Stimulated activated CD8-positive, alpha-beta memory T cell treated with anti-CD3 and anti-CD28 coated beads, Interleukin-12 subunit alpha, Interleukin-12 subunit beta, amount 100 ng/mL, for 1 hour (primary cell): ENCODE results near the gene SHB.
"Not testable (repeated sequence)": the region's sequence is repeated elsewhere in the genome, so short reads cannot be mapped to it uniquely, and the experiment has no call there.

Experiments used
- DNase-seq: peaks from one replicate; pipeline ENCODE4 v3.0.0-alpha.2; 2020; ENCODE audit warnings: low read depth

SHB gene

DNA sequence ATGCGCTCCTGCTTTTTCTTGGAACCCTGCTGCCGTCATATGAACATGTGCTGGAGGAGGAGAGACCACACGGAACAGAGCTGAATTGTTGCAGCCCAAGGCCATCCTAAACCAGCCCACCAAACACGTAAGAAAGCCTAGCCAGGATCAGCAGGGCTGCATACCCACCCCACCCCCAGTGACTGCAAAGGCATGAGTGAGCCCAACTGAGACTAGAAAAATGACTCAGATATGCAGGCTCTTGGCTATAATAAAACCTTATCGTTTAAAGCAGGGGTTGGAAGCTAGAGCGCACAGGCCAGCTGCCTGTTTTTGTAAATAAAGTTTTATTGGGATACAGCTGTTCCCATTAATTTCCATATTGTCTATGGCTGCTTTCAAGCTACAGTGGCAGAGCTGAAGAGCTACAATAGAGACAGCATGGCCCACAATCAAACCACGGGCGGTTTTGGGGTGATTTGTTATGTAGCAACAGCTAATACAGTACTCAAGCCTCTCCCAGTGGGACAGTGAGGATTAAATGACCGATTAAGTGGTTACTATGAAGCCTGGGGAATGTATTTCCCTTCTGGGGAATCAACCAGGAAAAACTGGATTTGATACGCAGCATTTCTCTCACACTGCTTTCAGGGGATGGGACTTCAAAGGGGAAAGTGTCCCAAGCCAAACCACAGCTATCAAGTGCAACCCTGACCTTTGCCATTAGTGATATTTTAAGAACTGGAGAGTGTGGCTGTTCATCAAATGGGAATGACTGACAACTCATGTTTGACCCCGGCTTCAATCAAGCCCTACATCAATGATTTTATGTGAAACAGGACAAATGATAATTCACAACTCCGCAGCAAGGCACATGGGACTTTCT, 6.3 kb downstream of the SHB start:
- DNase-seq: no peak

DNA sequence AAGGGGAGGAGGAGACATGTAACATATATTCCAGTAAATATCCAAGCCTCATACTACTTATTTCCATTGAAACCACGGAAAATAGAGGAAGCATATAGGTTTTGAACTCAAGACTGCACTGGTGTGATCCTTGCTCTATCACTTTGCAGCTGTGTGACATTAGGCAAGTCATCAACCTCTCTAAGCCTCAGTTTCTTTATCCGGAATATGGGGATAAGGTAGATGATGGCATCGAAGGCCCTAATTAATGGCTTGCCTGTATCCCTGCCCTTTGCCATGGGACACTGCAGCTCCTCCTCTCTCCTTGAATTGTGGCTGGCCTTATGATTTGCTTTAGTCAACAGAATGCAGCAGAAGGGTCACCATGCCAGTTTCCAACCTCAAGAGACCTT, 6.9 kb downstream of the SHB start:
- no peak for DNase-seq

DNA sequence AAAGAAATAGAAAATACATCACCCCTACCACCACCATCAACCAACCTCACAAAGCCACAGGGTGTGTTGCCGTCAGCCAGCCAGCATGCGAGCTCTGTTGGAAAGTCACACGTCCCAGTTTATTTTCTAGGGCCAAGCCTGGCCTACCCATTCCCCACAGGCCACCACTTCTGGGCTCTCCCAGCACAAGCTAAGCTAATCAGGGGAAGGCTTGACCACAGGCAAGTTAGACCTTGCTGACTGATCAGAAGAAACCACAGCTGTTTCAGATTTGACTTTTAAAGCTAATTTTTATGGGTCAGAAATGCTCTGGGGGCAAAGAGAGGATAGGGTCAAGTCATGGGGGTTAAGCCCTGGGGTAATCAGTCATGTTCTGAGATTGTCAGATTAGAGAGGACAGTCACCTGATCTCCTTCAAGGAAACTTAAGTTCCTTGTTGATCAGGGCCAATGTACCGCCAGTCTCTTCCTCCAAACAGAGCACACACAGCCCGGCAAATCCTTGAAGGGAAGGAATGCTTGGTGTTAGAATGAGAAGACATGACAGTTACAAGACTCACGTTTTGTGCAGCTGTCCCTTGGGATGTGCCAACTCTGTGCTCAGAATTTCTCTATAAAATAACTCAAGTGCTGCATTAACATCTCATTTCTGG, 7.6 kb downstream of the SHB start:
- no peak for DNase-seq

DNA sequence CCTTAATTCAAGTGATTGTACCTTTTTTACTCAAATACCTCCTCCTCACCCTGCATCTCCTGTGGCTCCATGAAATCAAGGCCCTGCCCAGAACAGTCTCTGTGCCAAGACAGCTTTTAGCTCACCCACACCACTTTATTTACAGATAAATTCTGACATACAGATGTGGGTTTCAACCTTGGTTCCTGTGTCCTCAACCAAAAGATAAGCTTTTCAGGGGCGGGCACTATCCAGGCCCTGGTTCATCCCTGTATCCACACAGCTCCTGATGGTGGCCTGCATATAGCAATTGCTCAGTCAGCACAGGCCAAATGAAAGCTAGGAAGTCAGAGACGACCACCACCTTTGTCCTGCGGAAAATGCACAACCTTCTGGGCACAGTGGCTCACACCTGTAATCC, 8.3 kb downstream of the SHB start:
- no peak for DNase-seq

DNA sequence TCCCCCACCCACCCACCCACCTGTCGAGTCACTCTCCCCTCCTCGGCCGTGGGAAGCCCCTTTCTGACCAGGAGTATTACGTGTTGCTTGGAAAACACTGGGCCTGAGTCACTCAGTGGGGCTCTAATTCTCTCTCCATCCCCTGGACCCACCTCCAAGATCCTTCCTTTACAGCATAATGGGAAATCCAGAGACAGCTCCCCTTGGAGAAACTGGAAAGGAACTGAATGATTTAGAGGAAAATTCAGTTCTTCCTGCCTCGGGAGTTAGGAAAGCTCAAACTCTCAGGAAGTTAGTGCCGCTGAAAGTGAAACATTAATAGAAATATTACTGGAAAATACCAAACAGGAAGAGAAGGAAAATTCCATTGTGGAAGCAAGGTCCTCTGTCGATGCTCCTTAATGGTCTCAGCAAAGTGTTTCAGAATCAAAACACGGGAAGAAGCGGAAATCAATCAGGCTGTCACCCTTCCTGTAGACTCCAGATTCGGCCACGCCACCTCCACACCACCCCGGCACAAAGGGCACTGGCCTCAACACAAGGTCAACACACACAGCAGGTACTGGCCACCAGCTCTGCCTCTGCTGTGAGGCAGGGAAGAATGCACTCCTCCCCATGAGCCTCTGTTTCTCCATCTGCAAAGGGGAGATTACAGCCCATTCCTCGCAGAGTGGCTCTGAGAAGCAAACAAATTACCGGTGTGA, 9.6 kb downstream of the SHB start:
- no peak for DNase-seq

DNA sequence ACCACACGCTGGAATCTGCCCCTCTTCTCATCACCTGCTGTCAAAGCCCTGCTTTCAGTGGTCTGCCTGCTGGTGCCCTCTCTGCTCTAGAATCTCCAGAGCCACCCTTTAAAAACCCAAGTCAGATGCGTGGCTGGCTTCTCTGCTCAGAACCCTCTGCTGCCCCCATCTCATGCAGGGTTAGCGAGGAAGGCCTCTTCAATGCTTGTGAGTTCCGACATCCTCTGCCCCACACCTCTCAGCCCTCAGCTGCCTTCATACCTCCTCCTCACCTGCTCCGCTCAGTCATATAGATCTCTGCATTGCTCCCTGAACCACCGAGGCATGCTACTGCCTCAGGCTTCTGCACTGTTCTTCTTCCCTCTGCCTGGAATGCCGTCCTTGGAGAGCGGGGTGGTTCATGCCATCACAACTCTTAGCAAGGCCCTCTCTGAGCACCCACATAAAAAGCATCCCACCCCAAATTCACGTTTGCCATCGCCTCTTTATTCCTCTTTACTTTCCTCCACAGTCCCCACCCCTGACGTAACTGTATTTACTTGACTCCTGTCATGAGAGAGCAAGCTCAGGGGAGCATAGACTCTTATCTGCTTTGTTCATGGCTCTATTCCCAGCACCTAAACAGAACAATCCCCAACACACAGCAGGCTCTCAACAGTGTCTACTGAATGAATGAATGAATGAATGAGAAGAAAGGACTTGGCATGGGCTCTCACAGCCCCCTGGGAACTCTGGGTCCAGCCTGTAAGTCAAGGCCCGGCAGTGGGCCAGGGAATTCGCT, 10.4 kb downstream of the SHB start:
- no peak for DNase-seq

DNA sequence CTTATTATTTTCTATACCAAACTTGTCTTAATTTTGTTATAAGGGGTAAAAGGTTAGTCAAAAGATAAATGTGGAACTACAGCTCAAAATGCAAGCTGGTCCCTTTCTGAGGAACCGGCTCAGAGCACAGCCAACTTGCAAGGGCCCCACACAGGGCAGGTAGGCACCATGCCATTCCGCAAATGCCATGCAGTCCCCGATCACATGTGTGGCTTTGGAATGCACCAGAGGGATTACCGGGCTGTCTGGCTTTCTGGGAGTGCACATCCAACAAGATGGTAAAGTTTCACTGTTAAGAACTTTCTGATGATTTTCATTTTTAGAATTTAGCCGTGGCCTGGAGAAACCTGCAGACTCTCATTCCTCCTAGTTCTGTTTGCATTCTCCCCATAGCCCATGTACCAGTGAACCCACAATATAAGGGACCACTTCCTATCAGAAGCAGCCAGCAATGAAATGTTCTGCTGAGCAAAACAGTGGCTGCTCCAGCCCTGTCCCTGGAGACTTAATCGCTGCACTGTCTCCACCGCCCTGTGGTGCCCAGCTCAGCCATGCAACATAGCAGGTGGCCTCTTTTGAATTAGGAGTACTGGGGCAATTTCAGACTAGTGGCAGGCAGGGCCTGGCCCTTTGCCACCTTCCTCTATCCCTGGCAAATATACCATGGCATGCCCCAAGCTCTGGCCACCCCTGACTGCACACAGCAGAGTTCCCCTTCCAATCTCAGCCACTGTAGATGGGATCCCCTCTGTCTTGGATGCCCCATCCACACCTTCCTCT, 11.4 kb downstream of the SHB start:
- no peak for DNase-seq

DNA sequence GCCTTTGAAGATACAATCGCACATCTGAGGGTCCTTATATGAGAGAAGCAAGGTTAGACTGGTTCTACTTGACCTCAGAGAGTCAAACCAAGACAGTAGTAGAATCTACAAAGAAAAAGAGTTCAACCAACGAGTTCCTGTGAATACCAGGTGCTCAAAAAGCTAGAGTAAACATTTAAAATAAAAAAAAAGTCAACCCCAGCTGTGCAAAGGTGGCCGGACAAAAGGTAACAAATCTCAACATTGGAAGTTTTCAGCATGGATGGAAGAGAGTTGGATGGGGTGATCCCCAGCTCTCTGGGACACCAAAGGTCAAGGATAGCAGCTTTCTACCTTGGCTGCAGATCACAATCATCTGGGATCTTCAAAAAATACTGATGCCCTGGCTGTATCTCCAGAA, 14.4 kb downstream of the SHB start:
- no peak for DNase-seq

DNA sequence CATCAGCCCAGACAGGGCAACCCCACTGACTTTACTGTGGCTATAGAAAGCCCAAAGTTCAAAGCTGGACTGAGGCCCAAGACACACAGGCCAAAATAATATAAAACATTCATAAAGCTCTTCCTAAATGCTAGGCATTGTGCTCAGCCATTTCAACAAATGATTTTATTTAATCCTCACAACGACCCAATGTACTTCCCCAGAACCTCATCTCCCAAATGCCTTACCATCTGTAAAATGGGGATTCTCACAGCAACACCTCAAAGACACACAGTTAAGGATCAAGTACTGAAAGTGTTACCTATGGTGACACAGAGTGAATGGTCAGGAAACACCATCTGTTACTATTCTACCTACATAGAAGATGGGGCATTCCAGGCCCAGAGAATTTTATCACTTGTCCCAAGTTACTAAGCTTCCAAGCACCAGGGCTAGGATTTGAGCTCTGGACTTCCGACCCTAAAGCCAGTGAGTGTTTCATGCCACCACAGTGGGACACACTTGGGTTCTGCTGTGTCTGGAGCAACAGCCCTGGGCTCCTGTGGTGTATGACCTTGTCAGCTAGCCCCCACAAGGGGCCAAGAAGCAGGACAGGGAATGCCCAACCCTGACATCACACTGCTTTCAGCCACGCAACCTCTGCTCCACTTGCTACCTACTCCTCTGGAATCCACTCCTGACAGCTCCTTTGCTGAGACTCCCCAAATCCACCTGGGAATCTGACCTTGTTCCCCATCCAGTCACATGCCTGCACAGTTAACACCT, 15.1 kb downstream of the SHB start:
- DNase-seq: no peak

DNA sequence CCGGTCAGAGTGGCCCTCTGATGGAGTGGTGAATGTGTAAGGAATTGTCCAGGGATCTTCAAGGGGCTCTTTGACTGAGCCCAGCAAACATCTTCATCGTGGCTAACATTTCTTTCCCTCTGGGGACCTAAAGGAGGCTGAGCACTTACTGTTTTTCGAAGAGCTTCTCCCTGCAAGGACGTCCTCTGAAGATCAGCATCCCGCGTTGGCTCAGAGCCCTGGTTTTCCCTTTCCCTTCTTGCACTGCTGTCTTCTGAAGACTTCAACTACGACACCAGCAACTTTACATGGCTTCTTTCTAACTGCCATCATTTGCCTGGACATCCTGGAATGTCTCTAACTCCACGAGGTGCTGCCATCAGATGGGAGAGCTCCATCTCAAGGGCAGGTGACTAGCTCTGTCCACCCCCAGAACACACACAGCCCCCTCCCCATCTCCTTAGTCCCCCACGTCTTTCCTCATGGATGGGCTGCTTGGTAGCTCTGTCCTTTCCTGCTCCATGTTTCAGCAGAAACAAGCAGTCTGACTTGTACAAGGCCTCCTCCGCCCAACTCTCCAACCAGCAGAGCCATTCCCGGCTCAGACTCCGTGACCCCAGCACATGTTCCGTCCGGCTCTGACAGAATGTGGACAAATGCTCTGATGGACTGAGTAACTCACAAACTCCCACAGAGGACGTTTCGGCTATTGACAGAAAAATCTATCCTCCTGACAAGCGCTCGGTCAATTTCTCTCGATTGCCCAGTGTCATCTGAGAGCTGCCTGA, 17.1 kb downstream of the SHB start:
- no peak for DNase-seq

DNA sequence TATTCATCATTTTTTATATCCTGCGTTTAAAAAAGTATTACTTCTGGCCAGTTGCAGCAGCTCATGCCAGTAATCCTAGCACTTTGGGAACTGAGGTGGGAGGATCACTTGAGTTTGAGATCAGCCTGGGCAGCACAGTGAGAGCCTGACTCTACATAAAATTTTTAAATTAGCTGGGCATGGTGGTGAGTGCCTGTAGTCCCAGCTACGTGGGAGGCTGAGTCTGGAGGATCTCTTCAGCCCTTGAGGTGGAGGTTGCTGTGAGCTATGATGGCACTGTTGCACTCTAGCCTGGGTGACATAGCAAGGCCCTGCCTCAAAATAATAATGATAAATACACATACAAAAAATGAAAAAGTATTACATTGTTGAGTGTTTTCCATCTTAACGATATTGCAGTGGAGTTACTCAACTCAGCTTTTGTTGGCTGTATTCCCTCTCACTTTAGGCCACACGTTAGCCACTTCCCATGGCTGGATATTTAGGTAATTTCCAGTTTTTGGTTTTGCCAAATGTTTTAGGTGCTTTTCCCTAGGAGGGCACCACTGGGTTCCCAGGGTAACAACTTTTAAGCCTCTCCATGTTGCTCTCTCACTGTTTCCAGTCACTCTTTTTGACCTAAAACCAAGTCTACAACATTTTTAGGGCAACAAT, 20.6 kb downstream of the SHB start:
- DNase-seq: no peak

DNA sequence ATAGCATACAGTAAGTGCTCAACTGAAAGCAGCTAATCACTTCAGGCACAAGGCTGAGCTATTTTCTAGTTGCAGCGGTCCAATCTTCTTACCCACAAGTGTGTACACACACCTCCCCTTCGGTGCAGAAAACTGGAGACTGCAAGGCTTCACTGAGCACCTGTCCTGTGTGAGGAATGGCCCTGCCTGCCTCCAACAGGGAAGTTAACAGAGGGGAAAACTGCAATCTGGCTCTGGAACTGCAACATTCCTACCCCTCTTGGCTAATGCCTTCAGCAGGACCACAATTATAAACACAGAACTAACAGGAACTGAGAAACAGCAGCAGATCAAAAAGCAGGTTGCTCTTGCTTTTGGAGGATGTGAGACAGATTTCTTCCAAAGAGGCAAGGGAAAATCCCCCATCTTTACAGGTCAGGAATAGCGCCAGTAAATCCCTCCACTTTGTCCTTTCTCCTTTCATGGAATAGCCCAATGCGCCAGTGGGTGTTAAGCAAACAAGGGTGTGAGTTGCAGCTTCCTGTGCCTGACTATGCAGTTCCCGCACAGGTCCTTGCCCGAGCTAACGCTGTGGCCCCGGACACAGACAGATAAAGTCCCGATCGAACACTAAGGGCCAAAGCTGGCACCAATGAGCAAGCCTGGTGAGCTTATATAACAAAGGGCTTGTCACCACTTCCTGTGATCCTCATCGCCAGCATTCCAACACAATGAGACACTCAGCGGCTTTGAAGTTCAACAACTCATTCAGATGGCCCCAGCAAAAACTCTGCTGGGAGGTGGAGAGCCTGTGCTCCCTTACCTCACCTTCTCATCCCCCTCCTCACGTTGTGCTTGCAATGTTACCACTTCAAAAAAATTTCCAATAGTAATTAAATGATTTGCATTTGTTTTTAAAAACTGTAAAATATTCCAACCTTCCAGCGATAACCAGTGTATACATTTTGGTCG, 21.5 kb downstream of the SHB start:
- no peak for DNase-seq

DNA sequence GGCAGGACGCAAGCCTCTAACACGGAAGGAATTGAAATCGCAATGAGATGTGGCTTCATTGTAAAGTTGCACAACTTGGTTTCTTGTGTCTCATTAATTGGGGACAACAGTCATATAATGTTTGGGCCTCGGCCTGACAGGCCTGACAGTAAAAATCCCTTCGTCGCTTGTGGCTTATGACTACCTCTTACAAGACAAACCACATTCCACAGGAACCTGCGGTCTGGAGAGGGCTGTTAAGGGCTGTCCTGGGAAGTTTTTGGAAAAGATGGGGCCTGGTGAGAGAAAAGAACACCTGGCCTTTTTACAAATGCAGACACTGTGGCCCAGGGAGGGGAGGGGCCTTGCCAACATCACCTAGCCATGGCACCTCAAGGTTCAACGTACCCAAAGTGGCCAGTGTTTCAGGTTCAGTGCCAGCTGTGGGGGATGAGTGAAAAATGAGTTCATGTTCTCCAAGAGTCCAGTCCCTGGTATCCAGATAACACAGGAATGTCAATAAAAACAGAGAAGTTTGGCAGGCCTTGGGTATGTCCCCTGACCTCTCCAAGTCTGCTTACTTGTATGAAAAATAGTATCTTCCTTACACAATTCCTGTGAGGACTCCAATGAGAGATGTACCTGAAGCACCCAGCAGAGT, 22.2 kb downstream of the SHB start:
- no peak for DNase-seq

DNA sequence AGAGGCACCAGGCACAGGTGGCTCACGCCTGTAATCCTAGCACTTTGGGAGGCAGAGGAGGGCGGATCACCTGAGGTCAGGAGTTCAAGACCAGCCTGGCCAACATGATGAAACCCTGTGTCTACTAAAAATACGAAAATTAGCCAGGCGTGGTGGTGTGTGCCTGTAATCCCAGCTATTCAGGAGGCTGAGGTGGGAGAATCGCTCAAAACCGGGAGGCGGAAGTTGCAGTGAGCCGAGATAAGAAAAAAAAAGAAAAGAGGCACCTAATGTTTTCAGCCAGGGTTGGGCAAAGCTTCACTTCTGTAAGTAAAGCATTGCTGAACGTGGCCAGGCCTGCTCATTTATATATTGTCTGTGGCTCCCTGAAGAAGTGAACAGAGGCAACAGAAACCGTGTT, 23.1 kb downstream of the SHB start:
- DNase-seq: not testable (repeated sequence)

DNA sequence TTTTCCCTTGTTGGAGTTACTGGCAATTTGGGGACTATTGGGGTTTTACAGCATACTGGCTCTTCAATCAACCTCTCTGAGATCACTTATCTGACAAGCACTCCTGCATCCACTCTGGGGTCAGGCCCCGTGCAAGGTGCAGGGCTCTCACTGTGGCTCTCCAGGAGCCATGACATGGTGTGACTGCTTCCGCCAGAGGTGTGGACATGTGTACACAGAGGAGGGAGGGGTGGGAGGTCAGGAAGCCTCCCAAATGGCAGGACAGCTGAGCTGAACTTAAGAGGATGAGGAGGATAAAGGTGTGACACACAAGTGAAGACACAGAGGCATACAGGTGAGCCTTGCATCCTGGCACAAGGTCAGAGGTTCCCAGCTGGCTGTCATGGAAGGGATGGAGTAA, 24.3 kb downstream of the SHB start:
- no peak for DNase-seq

DNA sequence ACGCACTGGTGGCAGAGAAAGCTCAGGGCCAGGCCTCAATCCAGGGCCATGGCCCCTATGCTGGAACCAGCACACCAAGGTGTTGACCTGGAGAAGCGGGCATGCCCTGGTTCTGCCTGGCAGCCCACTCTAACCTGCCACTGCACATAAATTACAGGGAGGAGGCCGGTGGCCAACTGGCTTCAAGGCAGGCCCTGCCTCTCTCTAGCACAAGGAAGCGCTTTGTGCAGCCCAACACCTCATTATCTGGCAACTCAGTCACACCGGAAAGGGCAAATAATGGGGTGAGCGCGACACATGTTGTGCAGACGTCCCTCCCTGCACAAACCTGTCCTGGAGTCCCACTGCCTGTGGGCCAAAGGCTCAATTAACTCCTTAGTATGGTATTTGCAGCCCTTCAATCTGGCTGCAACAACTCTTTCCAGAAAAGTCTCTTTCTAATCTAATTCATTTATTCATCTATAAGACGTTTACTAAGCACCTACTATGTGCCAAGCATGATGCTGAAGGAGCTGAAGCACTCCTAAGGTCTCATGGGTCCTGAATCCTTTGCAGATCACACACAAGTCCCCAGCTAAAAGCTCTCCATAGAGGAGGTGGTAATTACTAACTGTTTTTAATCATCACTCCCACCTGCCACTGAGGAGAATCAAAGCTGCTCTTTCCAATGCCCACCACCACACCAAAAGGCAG, 24.9 kb downstream of the SHB start:
- DNase-seq: no peak
